HG02588 (cell line): ENCODE data around the gene CLIP4.

ENCODE experiments used
- ATAC-seq: cut with Tn5 transposase; IDR thresholded peaks from one replicate; pipeline ENCODE4 v1.9.1; 2021; ENCODE audit warnings: mild to moderate bottlenecking, moderate library complexity; ENCODE audit not compliant: unreplicated experiment

The CLIP4 gene

GRCh38 chr2:29218071-29218470, 102.9 kb downstream of the CLIP4 start:
- ATAC-seq = no peak

- no peak for ATAC-seq
Measured at GRCh38 chr2:29218550-29219125, 103.4 kb downstream of the CLIP4 start.

- no peak for ATAC-seq
Measured at GRCh38 chr2:29219374-29219773, 104.2 kb downstream of the CLIP4 start.

GRCh38 chr2:29220506-29221270, 105.5 kb downstream of the CLIP4 start:
- ATAC-seq = no peak

GRCh38 chr2:29222381-29223179, 107.4 kb downstream of the CLIP4 start:
- no peak for ATAC-seq

- ATAC-seq = no peak
Measured at GRCh38 chr2:29223257-29223656, 108.0 kb downstream of the CLIP4 start.

DNA sequence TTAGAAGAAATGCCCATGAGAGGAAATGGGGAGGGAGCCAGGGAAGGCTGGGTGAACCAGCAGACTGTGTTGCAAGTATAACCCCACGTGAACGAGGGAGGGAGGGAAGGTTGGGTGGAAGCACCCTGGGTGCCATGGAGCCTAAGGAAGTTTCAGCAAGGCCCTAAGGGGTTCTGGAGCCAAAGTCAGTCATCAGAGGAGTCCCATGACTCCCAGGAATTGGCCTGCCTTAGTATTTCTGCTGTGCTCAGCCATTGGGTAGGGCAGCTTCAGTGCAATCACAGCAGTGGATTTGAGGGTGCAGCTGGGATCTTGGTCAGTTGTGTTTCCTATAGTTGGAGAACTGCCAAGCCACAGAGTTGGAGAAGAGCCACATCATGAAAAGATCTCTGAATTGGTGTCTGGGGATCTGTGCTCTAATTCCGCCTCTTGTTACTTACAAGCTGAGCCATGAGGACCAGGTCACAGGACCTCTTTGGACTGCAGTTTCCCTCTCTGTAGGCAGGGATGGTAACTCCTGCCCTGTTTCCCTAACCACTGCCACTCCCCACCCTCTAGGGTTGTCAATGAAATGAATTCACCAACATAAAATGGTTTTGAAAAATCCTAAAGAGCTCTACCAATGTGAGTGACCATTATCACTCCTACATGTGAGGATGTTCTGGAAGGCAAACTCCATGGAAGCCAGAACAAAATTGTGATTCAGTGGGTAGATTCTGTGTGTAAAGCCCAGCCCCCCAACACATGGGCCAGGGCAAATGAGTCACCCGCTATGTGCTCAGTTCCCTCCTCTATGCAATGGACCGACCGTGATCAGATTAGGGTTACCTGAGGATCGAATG, 108.9 kb downstream of the CLIP4 start:
- ATAC-seq = no peak

DNA sequence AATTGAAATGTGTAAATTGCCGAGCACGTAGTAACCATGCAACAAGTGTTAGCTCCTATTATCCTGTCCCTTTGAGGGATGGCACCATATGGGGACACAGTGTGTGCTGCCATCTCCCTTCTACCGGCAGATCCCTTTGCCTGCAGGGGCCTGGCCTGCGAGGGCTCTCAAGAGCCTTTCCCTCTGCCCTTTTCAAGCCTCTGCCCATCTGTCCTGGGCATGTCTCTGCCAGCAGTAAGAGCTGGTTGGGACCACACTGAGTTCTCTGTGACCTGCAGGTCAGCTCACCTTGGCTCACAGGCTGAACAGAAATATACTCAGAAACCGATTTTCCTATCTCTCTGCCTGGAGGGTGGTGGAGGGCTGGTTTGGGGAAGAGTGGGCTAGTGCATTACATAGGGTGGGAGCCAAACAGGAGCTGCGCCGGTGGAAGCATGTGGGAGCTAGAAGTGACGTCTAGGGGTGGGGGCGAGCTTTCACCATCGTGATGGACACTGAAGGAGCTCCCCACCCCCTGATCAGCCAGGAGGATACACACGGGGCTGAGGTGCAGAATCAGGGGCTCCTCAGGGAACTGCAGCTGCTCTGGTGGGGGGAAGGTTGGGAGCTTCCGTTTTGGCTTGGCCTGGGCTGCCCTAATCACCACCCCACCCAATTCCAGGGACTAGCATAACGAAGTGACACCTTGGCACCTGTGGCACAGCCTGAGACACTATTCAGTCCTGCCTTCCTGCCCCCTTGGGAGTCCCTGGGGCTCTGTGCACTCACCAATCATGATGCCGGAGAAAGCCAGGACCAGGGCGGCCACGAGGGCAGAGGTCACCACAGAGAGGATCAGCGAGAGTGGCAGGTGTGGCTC, 109.7 kb downstream of the CLIP4 start:
- no peak for ATAC-seq

DNA sequence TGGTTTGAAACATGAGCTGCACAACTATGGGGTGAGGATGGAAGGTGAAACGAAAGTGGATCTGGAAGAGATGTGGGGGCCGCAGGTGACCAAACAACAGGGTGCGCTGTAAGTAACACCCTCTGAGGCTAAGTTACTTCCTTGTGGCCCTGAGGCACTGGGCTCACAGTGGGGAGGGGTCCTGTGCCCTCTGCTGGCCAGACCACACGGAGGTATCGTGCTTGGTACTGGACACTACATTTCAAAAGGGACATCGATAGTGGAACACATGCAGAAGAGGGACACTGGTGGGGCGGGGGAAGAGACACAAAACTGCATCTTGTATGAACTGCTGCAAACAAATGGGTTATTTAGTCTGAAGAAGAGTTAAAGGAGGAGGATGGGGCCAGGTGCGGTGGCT, 110.6 kb downstream of the CLIP4 start:
- ATAC-seq = no peak

- ATAC-seq = no peak
Measured at GRCh38 chr2:29226375-29226774, 111.2 kb downstream of the CLIP4 start.

DNA sequence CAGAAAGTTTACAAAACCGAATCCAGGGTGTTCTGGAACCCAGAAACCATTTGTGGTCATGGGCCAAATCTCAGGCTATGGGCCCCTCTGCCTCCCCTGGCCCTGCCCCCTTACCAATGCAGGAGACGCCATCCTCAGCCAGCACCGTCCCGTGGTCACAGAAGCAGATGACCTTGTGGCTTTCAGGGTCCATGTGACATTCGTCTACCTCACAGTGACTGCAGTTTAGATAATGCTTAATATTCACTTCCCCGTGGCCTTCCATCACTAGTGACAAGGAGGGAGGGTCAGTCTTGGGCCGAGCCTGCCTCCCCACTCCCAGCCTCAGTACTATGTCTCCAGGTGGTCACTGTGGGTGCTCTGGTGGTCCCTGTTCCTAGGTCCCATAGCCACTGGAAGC, 111.6 kb downstream of the CLIP4 start:
- ATAC-seq = no peak

GRCh38 chr2:29227935-29228675, 112.9 kb downstream of the CLIP4 start:
- ATAC-seq = no peak

GRCh38 chr2:29228947-29229346, 113.7 kb downstream of the CLIP4 start:
- no peak for ATAC-seq

GRCh38 chr2:29229640-29230039, 114.4 kb downstream of the CLIP4 start:
- ATAC-seq = no peak

DNA sequence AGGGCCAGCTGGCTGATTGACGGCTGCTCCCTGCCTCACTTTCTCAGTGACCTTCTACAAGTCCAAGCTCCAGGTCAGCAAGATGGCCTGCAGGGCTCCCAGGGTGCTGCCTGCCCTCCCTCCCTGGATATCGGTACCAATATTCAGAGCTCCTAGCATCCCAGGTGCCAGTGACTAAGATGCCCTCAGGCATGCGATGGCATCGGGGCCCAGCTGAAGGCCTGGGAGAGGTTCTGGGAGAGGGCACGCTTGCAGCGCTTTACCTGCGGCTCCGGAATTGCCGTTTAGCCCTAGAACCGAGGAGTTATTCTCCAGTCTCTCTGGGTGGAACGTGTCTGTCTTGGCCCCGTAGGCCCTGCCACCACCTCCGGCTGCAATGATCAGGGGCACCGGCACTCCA, 116.8 kb downstream of the CLIP4 start:
- ATAC-seq = no peak

- ATAC-seq = no peak
Measured at GRCh38 chr2:29233428-29233827, 118.2 kb downstream of the CLIP4 start.

GRCh38 chr2:29235411-29235810, 120.2 kb downstream of the CLIP4 start:
- no peak for ATAC-seq

GRCh38 chr2:29236074-29236473, 120.9 kb downstream of the CLIP4 start:
- ATAC-seq = no peak

DNA sequence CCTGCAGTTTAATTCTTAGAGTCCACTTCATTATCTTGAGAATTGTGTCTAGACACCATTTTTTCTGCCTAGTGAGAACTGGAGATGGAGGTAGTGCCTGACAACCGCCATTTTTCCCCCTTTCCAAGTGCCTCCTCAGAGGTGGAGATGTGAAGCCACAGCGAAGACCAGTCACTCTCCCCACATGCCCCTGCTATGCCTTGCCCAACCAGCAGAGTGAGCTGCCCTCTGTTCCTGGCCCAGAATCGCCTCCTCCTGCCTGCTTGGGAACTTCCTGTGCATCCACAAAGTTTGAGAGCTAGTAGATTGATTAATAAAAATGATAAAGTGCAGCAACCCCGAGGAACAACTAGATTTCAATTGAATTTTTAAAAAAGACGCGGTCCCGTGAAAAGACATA, 123.3 kb downstream of the CLIP4 start:
- no peak for ATAC-seq
